Activated CD4-positive, alpha-beta T cell treated with anti-CD3 and anti-CD28 coated beads for 4 hours (primary cell): ENCODE measurements around the gene PDIA4.
A peak's percentile ranks its signal among the peaks of the same experiment; 100 is the strongest.
"Not testable (repeated sequence)": the region's sequence is repeated elsewhere in the genome, so short reads cannot be mapped to it uniquely, and the experiment has no call there.

Source experiments
- DNase-seq, 2 donors: peaks; one replicate each; pipeline ENCODE4 v3.0.0-alpha.2; 2020

PDIA4 gene

DNA sequence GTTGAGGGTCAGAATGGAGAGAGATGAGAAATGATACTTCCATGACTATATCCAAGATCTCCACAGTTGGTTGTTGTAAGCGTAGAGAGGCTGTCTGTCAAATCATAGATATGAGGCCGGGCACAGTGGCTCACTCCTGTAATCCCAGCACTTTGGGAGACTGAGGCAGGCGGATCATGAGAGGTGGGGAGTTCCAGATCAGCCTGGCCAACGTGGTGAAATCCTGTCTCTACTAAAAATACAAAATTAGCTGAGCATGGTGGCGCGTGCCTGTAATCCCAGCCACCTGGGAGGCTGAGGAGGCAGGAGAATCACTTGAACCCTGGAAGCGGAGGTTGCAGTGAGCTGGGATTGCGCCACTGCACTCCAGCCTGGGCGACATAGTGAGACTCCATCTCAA, 2.1 kb upstream of the PDIA4 start:
- not testable (repeated sequence) for DNase-seq

DNA sequence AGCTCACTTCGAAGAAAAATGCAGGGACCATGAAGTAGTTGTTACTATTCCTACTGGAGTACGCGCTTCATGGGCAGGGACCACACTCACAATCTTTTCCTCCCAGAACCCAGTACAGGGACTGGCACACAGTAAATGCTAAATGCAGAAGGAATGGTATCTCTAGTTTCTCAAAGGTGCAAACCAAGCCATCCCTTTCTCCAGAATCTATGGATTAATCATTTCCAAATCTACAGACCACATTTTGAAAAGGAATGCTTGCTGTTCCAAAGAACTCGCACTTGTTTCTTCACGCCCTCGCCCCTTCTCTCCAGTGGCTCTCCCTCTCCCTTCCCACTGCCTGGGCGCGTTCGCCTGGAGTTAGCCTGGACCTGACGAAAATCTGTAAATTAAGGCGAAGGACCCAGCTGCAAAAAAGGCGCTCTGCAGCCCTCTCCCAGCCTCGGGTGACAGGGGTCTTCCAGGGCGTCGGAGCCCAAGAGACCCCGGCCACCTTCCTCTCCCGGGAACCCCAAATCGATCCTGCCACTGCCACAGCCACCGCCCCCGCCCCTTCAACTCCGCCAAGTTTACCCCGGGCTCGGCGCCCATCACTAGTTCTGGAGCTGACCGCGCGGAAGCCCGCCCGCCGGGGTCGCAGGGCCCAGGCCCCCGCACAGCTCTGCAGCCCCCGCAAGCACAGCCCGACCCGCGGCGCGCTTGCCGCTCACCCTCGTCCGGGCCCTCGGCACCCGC, 527 bp downstream of the PDIA4 start:
- no peak for DNase-seq

DNA sequence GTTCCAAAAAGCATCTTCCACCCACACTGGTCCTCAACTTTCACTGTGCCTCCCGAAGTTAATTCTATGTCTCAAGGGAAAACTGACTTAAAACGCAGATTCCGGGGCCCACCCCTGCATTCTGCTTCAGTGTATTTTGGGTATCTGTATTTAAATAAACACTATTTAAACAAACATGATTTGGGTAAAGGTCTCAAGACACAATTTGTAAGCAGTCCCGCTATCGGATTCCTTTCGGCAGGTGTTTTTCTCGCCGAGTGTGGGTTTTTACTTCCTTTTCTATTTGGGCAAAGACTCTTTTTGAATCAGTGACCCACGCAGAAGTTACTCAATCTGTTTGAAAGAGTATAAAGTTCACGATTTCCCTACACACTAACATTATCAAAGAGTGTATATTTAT, 1.2 kb downstream of the PDIA4 start:
- no peak for DNase-seq

DNA sequence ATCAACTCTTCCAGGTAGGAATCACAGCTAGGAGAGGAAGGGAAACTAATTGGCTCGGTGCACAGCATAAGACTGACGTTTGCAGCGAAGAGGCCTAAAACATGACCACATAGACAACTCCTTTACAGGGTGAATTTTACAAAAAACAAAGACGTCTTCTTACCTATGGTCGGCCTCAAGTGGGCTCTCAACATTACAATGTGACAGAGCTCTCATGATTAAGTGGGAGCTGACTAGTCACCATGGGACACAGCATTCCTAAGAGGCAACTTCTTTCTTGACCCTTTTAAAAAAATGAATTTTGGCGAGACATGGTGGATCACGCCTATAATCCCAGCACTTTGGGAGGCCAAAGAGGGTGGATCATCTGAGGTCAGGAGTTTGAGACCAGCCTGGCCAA, 4.6 kb downstream of the PDIA4 start:
- DNase-seq: no peak

DNA sequence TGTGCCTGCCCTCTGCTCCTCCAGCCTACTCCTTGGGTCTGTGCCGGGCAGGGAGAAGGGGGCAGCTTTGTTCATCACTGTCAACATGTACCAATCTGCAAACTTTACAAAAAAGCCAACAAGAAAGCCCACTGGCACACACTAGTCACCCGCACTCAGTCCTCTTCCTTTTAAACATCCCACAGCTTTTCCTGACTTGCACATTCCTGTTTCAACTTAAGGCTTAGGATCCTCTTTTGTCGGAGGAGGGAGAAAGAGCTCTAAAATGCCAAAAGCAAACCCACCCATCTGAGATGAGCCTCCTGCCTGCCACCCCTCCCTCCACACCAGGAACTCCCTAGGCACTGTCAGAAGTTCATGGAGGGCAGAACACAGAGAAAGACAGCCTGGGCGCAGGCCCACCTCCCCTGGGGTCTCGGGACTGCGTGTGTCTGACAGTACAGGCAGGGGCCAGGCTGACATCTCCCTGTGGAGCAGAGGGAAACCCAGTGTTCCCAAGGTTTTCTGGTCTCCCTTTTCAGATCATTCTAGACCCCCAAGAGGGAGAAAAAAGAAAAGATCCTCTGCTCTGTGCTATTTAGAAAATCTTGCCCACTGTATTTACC, 5.4 kb downstream of the PDIA4 start:
- DNase-seq: no peak

DNA sequence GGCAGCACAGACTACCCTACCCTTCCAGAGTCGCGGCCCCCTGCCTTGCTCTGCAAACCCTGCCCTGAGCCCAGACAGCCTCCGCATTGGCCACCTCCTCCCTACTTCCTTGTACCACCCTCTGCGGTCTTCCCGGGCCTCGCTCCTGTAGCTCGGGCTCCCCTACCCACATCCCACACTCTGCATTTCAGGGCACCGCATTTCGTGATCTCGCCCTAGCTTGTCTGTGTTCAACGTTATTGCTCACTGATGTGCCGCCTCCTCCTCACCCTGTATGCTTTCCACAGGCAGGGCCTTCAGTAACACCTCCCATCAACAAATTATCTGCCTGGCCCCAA, 6.6 kb downstream of the PDIA4 start:
- no peak for DNase-seq

DNA sequence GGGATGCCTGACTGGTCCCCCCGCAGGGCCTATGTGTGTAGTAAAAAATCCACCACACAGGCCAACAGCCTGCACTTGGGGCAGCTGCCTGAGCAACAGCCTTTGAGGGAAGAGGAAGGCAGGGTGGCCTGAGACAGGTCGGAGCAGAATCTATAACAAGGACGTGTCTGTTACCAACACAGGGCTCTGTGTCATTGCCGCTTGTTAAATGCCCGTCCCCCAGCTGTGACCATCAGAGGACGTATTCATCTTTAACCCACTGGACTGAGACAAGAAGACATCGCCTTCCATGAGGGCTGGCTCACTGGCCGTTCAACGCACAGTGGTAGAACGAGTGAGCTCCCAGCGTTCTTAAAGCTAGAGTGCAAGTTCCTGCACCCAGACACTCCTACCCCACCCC, 7.8 kb downstream of the PDIA4 start:
- DNase-seq: no peak

DNA sequence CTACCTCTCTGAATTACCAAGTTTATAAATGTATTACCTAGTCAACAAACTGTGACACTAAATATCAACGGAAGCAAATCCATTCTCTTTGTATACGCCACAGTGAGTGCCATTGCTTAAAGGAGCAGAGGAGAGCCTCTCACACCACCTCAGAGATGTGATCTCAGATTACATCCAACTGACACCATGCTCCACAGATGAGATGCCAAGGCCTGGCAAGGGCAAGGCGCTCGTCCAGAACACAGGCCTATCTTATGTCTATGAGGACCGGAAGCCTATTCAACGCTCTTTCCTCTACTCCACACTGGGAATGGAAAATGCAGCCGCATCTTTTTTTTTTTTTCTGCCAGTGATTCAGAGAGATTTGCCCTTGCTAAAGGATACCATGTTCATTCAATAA, 11.4 kb downstream of the PDIA4 start:
- no peak for DNase-seq

DNA sequence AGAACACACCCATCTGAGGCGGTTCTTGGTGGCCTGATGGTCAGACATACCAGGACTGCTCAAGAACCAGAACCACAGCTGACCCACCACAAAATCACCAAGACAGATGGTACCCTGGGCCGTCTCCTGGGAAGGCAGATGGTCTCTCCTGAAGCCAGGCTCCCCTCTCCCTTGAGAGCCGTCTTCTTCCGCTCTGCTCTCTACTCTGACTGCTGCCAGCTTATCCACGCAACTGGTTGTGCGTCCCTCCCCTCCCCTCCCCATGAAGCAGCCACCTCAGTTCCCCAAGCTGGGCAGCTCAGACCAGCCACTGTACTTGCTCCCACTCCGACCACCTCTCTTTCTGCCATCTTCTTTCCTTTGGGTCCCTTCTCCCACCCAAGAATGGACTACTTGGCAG, 14.0 kb downstream of the PDIA4 start:
- no peak for DNase-seq

DNA sequence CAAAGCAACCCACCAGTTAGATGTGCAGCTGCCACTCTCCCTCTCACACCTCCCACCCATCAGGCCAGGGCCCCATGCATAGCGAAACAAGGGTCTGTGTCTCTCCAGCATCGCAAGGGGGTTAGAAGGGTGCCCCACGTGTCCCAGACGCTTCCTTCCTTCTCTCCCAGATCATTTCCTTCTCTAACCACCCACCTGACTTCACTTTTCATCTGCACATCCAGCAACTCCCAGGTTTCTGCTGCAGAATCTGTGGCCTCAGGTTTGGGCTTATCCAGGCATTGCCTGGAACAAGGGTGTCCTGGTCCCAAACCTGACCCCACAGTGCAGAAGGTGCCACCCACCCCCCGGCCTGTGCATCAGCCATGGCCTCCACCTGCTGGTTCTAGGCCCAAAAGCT, 14.4 kb downstream of the PDIA4 start:
- no peak for DNase-seq

DNA sequence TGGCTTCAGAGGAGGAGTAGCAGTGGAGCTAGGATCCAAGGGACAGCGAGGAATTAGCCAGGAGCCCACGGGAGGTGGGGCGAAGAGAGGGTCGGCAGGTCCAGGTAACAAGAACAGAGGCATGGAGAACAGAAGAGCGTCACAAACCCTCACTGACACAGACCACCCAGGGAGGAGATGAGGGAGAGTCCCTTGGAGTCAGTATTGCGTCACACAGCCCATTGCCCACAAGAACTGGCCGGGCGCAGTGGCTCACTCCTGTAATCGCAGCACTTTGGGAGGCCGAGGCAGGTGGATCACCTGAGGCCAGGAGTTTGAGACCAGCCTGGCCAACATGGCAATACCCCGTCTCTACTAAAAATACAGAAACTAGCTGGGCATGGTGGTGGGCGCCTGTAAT, 15.6 kb downstream of the PDIA4 start:
- not testable (repeated sequence) for DNase-seq

DNA sequence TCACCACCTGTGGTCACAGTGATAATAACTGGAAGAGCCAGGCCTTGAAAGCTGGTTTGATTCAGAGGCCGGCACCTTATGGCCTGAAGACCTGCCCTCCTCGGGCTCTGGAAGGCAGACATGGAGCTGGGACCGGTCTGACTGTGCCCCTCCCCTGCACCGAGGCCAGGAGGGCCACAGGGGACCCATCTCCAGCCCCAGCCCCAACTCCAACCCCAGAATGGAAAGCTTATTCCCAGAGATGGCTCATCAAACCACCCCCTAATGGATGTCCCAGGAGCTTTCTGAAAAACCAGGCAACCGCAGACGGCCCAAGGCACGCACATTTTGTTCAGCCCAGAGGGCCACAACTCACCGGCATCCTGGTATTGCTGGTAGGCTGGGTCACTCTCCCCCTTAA, 16.8 kb downstream of the PDIA4 start:
- no peak for DNase-seq

DNA sequence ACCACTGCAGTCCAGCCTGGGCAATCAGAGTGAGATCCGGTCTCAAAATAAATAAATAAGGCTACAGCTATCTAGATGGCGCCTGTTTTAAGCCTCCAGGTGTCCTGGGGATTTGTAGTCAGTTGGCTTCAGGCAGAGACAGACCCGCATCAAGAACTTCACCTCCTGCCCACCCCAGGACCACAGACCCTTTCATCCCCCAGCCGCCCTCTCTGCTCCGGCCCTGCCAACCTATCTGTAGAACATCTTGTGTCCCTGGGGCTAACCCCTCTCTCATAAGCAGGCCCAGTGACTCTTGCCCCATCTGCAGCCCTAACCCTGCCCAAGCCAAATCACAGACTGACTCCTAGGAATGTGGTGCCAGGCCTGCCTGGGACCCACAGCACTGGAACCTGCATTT, 17.9 kb downstream of the PDIA4 start:
- no peak for DNase-seq

DNA sequence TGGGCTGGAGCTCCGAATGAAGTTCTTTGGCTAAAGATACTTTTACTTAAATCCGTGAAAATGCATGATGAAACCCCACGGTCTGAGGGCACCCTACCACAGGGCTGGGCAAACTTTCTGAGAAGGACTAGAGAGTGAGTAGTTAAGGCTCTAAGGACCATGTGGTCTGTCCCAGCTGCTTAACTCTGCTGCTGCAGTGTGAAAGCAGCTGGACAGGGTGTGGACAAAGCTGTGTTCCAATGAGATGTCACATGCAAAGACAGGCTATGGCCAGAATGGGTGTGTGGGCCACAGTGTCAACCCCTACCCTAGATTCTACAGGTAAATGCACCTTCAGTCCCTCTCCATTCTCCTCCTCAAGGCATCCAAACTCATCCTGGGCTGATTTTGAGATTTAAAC, 18.8 kb downstream of the PDIA4 start:
- no peak for DNase-seq

DNA sequence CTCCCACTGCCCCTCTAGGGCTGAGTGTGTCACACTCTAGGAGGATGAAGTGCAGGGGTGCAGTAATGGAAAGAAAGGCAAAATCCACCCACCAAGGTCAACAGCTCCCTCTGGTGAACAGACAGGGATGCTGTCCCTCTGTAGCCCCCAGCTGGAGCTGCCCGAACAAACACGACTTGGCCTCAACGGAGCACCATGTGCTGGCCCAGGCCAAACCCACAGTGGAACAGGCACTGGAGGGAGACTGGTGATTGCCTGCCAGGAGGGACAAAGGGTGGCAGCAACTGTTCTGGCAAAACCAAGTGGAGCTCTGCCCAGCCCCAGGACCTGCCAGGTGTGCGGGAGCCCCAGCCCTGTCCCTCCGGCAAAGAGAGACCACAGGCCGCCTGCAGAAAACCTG, 20.7 kb downstream of the PDIA4 start:
- no peak for DNase-seq

DNA sequence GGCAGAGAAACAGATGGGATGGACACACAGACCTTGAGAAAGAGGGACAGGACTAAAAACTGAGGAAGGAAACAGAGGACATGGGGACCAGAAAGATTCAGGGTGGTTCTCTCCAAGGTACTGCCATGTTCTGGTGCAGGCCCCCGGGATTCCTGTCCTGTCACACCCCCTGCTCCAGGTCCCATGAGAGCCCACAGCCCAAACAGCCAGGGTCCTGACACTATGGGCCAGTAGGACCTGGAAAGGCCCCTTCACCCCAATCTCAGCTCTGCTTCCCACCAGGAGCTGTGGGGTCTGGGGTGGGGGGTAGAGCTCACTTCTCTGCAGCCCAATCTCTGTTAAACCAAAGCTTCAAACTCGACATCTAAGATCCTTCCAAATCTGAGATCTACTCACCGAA, 21.2 kb downstream of the PDIA4 start:
- no peak for DNase-seq

DNA sequence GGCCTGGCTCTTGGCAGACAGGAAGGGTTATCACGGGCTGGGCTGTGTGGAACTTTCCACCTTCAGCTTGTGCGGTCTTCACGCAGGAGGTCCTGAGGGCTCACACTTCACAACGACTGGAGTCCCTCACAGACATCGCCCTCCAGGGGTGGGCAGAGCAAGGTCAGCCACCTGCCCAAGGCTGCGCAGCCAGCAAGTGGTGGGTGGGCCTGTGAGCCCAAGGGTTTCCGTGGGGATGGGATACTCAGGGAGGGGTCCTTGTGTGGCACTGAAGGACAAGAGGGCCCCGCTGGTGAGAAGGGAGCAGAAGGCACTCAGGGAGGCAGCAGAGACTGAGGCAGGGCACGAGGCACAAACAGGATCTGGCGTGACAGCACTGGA, 22.0 kb downstream of the PDIA4 start:
- no peak for DNase-seq

DNA sequence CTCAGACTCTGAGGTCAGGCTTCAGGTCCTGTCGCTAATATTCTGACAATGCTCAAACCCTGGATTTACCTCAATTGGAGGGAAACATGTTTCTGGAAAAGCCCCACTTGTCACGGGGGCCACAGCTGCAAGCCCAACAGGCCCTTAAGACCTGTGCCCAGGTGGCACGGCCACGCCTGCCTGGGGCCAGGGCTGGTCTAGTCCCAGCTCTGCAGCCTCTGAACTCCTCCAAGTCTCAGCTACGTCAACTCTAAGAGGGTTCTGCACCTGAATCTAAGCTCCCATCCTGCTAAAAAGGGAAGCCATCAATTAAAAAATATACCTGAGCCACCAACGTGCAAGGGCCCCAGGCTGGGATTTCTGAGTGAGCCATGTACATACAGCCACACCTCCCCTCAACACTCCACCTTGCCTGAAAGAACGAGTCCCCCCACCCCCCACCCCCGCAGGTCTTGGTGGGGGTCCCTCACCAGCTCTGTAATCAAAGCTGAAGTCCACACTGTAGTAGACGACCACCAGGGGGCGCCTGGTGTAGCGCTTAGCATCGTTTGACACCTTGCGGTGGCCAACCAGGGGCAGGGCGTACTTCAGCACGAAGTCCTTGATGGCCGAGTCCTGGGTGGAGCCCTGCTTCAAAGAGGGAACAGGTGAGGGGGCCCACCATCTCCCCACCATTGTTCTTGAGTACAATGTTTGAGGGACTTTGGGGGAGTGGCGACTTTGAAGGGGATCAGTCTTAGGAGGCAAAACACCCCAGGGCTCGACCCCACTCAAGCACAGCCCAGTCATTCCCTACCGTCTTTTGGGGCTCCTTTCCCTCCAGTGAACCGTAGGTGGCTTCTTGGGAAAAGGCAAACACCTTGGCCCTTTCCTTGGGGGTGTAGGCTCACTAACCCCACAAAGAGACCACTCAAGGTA, 22.6 kb downstream of the PDIA4 start:
- peak; percentile 85 to 86 for DNase-seq

DNA sequence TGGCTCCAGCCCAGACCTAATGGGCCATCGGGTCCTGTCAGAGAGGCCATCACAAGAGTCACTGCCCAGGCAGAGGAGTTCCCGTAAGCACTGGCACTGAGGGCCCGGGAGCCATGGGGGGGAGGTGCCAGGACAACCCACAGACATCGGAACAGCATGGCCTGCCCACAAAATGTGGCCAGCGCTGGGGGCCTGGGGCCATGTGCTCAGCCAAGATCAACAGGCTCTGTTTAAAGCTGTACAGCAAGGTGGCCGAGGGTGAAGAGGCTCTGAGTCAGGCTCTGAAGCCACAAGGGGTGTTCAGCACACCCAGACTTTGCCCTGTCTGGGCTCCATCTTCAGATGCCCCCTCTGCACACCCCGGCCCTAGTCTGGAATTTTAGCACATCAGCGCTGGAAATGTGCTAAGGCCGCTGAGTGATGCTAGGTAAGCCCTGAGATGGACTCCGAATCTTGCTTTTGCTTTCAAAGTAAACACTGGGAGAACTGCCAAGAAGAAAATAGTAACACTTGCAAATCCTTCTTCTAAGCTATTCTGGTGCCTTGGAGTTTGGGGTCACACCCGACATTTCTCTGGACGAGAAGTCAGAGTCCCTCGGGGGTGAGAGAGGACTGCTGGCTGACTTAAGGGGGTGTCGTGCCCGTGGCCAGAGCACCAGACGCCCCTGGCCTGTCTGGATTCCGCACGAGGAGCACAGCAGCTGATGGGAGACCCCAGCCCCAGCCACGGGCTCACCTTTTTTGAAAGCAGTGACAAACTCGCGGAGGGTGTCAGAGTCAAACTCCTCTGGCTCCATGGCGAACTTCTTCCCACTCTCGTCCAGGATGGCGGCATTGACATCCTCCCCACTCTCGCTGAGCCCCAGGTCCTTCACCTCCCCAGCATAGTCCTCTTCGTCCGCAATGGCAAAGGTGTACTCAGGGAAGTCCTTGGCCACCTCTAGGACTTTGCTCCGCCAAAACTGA, 23.6 kb downstream of the PDIA4 start:
- DNase-seq: no peak

DNA sequence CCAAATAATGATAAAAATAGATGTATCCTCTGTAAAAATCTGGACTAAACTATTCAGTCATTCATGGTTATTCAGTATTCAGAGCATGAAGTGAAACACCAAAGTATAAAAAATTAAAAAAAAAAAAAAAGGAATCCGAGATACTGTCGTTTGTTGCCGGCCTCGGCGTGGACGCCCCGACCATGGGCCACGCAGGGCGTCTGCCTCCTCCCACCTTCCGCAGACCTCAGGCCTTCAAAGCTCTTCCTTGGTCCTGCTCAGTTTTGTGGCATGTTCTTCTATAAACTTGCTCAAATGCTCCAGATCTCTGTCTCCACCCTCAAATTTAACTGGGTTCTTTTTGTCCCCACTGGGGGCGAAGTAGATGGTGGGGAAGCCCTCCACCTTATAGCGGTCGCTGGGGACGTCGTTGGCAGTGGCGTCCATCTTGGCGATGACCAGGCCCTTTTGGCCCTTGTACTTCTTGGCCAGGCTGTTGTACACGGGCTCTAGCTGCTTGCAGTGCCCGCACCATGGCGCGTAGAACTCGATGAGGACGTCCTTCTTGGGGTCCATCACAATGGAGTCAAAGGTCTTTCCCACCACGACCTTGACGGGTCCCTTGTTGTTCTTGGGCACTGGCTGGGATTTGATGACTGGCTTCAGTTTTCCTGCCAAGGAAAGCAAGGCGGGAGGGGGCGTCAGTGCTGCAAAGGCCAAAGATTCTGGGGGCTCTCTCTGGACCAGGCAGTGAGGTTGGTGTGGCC, 24.6 kb downstream of the PDIA4 start:
- no peak for DNase-seq

DNA sequence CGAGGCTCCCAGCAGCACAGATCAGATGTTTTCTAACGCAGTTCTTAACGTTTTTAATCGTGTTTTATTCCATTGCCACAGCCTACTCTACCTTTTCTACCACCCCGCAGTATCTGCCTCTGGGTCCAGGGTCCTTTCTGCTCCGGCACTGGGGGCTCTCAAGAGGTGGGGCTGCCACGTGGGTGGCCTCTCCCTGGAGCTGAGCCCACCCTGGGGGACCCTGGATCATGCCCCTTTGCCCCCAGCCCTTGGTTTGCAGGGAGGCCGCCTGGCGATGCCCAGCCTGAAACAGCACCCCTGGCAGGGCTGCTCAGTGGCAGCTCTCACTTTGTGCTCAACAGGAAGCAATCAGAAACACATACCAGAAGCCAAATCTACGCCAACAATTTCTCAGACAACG, 25.3 kb downstream of the PDIA4 start:
- DNase-seq: no peak

DNA sequence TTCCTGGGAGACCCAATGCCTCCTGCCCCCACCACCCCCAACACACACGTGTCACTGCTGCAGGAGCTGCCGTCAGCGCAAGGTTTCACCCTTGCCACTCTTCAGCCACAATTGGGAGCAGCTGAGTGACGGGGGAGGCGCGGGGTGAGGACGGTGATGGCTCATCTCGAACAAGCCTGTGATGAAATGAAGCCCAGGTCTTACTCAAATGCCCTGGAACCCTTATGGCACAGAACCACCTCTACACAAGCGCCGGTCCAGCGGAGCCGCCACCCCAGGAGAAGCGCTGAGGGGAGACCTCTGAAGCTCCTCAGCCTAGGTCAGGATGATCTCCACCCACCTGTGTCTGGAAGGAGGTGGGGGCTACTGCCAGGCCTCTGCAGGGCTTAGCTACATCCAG, 25.7 kb downstream of the PDIA4 start:
- no peak for DNase-seq
